Calu3 (cell line): ENCODE data around the gene FLT4. TPM values are rescaled to one million over a fixed set of nuclear protein-coding genes. Genes with fewer than 3 reads are reported as not detected.

Source experiments
- BruUV-seq: library from RNA; stranded (reverse); fragments of 400-500 nt; replicated peaks from 2 replicates; lab custom pipeline; 2021; lab: Mats Ljungman, UMichigan
- CTCF ChIA-PET: fragments of 300-600 bp; sonication (Branson Sonifier 250); formaldehyde crosslinking; loops from one replicate; lab custom pipeline; 2022; ENCODE audit warnings: antibody characterized with exemption; lab: Charles Lee
- DNase-seq: peaks from one replicate; pipeline ENCODE4 v3.0.0; 2022
- H3K27ac Mint-ChIP-seq: one replicate; pipeline ENCODE4 v1.8.0; 2022; ENCODE audit warnings: mixed read lengths; ENCODE audit not compliant: unreplicated experiment
- H3K27me3 Mint-ChIP-seq: one replicate; pipeline ENCODE4 v1.8.0; 2022; ENCODE audit warnings: mixed read lengths; ENCODE audit not compliant: unreplicated experiment
- H3K36me3 Mint-ChIP-seq: one replicate; pipeline ENCODE4 v1.8.0; 2022; ENCODE audit warnings: mild to moderate bottlenecking, moderate library complexity, mixed read lengths; ENCODE audit not compliant: insufficient read depth, unreplicated experiment
- H3K4me1 Mint-ChIP-seq: one replicate; pipeline ENCODE4 v1.8.0; 2022; ENCODE audit warnings: mild to moderate bottlenecking, low read depth, mixed read lengths; ENCODE audit not compliant: unreplicated experiment
- H3K4me3 Mint-ChIP-seq: one replicate; pipeline ENCODE4 v1.8.0; 2022; ENCODE audit warnings: mild to moderate bottlenecking, low read depth, moderate library complexity, mixed read lengths; ENCODE audit not compliant: unreplicated experiment
- H3K9me3 Mint-ChIP-seq: one replicate; pipeline ENCODE4 v1.8.0; 2022; ENCODE audit warnings: low read depth, mixed read lengths; ENCODE audit not compliant: unreplicated experiment
- CTCF ChIP-seq: fragments of 200-600 bp; IDR thresholded peaks from one replicate; pipeline ENCODE4 v1.8.0; 2022; ENCODE audit warnings: antibody characterized with exemption; ENCODE audit not compliant: unreplicated experiment
- intact Hi-C: fragments of 100-400 bp; cut with micrococcal nuclease; formaldehyde crosslinking; loops from one replicate; pipeline ENCODE4 v1.10.0; 2022; ENCODE audit not compliant: unreplicated experiment
- total RNA-seq: library from RNA; stranded (reverse); gene quantifications from 2 replicates; pipeline ENCODE4 v1.2.3, GENCODE V29; 2022

The FLT4 gene
- total RNA-seq, 1 experiment from 2014 or later, result not detected

GRCh38 chr5:180598316-180598701, 51.1 kb downstream of the FLT4 start:
- intact Hi-C loops, result no loop called here
- peaks cover 8% of the 10 kb centered on the region for H3K4me1 Mint-ChIP-seq
- CTCF ChIA-PET, result no interaction called here
- no peaks in the 10 kb centered on the region for H3K36me3 Mint-ChIP-seq
- DNase-seq, result no peak
- no peak overlapping the region for H3K4me3 Mint-ChIP-seq
- H3K27me3 Mint-ChIP-seq, result peaks cover 65% of the 10 kb centered on the region
- no TSS peak for BruUV-seq
- no peak for TF ChIP-seq CTCF
- H3K27ac Mint-ChIP-seq, result no peak overlapping the region
- no peaks in the 10 kb centered on the region for H3K9me3 Mint-ChIP-seq

DNA sequence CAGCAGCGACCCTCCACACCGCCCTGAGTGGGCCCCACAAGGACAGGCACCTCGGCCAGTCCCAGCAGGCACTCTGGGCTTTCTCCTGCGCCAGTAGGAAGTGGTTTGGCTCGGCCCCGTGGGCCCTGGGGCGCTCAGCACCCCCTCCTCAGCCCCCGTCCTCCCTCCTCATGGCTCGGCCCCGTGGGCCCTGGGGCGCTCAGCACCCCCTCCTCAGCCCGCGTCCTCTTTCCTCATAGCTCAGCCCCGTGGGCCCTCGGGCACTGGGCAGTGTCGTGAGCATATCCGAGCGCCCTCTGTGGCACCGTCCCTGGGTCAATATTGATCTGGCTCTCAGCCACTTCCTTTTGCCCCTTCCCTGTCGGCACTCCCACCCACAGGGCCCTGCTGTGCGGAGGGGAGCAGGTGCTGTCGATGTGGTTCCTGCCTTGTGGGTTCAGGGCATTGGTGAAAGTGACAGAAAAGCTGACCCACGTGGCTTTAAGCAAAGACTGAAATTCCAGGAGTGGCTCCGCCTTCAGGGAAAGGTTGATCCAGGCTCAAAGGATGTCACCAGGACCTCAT, 52.6 kb downstream of the FLT4 start:
- H3K36me3 Mint-ChIP-seq, result no peaks in the 10 kb centered on the region
- H3K4me1 Mint-ChIP-seq, result peaks cover 16% of the 10 kb centered on the region
- H3K4me3 Mint-ChIP-seq, result no peak overlapping the region
- CTCF ChIA-PET, result interaction anchor here (0.6 to 0.7 kb wide), 2 partner anchors 122 to 183 kb away, joined by 3 to 4 read pairs; no protein-coding TSS in a partner anchor
- no TSS peak for BruUV-seq
- TF ChIP-seq CTCF, result no peak
- intact Hi-C loops, result no loop called here
- H3K9me3 Mint-ChIP-seq, result no peaks in the 10 kb centered on the region
- no peak for DNase-seq
- H3K27ac Mint-ChIP-seq, result no peak overlapping the region
- peaks cover 78% of the 10 kb centered on the region for H3K27me3 Mint-ChIP-seq

- no peaks in the 10 kb centered on the region for H3K9me3 Mint-ChIP-seq
- H3K36me3 Mint-ChIP-seq, result no peaks in the 10 kb centered on the region
- no peak overlapping the region for H3K27ac Mint-ChIP-seq
- TF ChIP-seq CTCF, result no peak
- no TSS peak for BruUV-seq
- H3K4me3 Mint-ChIP-seq, result no peak overlapping the region
- CTCF ChIA-PET, result interaction anchor here (0.7 kb wide), 1 partner anchor 122 kb away, joined by 3 read pairs; no protein-coding TSS in a partner anchor
- intact Hi-C loops, result no loop called here
- H3K27me3 Mint-ChIP-seq, result peaks cover 76% of the 10 kb centered on the region
- no peak for DNase-seq
- H3K4me1 Mint-ChIP-seq, result peaks cover 16% of the 10 kb centered on the region
These were observed 53.2 kb downstream of the FLT4 start for GRCh38 chr5:180596115-180596667.

DNA sequence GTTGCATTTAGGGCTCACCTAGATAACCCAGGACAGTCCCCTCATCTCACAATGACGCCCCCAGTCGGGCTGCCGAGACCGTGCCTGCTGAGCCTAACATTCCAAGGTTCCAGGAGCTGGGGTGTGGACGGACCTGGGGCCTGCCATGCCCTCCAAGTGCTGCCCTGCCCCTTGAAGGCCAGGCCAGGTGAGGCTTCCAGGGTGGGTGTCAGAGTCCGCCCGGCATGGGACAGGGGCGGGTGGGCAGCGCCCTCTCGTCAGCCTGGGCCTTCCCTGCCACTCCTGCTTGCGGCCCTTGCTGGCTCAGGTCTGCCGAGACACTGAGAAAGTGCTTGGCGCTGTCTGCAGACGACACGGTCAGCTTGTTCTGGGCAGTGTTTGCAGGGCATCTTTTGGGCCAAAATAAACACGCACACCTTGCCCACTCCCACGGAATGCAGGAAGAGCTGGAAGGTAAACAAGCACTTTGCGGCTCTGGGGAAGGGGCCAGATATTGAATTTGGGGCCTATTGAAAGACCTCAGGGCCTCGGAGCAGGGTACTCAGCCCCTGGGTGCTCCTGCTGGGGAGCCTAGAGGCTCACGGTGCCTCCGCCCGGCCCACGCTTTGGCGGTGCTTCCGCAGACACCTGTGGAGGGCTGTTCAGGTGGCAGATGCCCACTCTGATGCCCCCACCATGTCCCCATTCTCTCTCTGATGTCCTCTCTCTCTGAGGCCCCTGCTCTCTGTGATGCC, 53.9 kb downstream of the FLT4 start:
- intact Hi-C loops, result no loop called here
- H3K4me3 Mint-ChIP-seq, result no peak overlapping the region
- BruUV-seq, result no TSS peak
- DNase-seq, result no peak
- H3K36me3 Mint-ChIP-seq, result no peaks in the 10 kb centered on the region
- H3K4me1 Mint-ChIP-seq, result peaks cover 16% of the 10 kb centered on the region
- no peaks in the 10 kb centered on the region for H3K9me3 Mint-ChIP-seq
- CTCF ChIA-PET, result no interaction called here
- H3K27ac Mint-ChIP-seq, result no peak overlapping the region
- TF ChIP-seq CTCF, result no peak
- H3K27me3 Mint-ChIP-seq, result peaks cover 69% of the 10 kb centered on the region
